ENCODE measurements around the gene BCAS3. TPM values are rescaled to one million over a fixed set of nuclear protein-coding genes. Genes with fewer than 3 reads are reported as not detected.

The BCAS3 gene
- total RNA-seq, 6 experiments from 2014 or later, result 9.2 to 22.1 (median 14.2) TPM

GRCh38 chr17:61276806-61277205, 599.2 kb downstream of the BCAS3 start:
- Histone ChIP-seq H3K27ac (no peak overlapping the region), H3K27me3 (no peaks in the 10 kb centered on the region), H3K9me3 (no peaks in the 10 kb centered on the region), H3K4me3 (no peak overlapping the region), H3K4me1 (no peaks in the 10 kb centered on the region), H3K36me3 (no peaks in the 10 kb centered on the region)
- ATAC-seq (no peak), DNase-seq (no peak)
- intact Hi-C loops (cut with DNase I), result no loop called here
- 91% methylated on average over 1 of the region's 2 CpGs for WGBS (ENCODE audit: insufficient coverage, low coverage, low lambda C conversion rate, missing lambda C conversion rate)
- TF ChIP-seq CTCF (IDR thresholded peaks at IDR 0.05), result no peak
- no peak for TF ChIP-seq POLR2A (IDR thresholded peaks at IDR 0.05)

- no peak for ATAC-seq
- intact Hi-C loops (cut with DNase I), result no loop called here
- H3K27ac ChIP-seq, result no peak overlapping the region
These were observed 602.0 kb downstream of the BCAS3 start for GRCh38 chr17:61279476-61280145.

GRCh38 chr17:61280338-61280737, 602.7 kb downstream of the BCAS3 start:
- no peaks in the 10 kb centered on the region for H3K27me3 ChIP-seq
- no peak overlapping the region for H3K4me3 ChIP-seq
- TF ChIP-seq CTCF (IDR thresholded peaks at IDR 0.05) (no peak), POLR2A (IDR thresholded peaks at IDR 0.05) (no peak)

More at GRCh38 chr17:61279476-61280145, 602.0 kb downstream of the BCAS3 start:
- TF ChIP-seq POLR2A (IDR thresholded peaks at IDR 0.05), result no peak
- TF ChIP-seq CTCF (IDR thresholded peaks at IDR 0.05), result no peak
- WGBS (ENCODE audit: insufficient coverage, low coverage, low lambda C conversion rate, missing lambda C conversion rate), result 100% methylated on average over 1 of the region's 1 CpG
- Histone ChIP-seq H3K27me3 (no peaks in the 10 kb centered on the region), H3K4me3 (no peak overlapping the region), H3K4me1 (no peaks in the 10 kb centered on the region), H3K36me3 (no peaks in the 10 kb centered on the region), H3K9me3 (no peaks in the 10 kb centered on the region)
- no peak for DNase-seq

GRCh38 chr17:61280851-61281250, 603.2 kb downstream of the BCAS3 start:
- no peaks in the 10 kb centered on the region for H3K36me3 ChIP-seq
- TF ChIP-seq POLR2A (IDR thresholded peaks at IDR 0.05) (no peak), CTCF (IDR thresholded peaks at IDR 0.05) (no peak)
- no peak overlapping the region for H3K4me3 ChIP-seq
- WGBS (ENCODE audit: insufficient coverage, low coverage, low lambda C conversion rate, missing lambda C conversion rate), result 83% methylated on average over 2 of the region's 3 CpGs
- no peak overlapping the region for H3K27ac ChIP-seq
- no peaks in the 10 kb centered on the region for H3K9me3 ChIP-seq
- intact Hi-C loops (cut with DNase I), result no loop called here
- ATAC-seq (no peak), DNase-seq (no peak)
- H3K4me1 ChIP-seq, result no peaks in the 10 kb centered on the region
- no peaks in the 10 kb centered on the region for H3K27me3 ChIP-seq

More at GRCh38 chr17:61280338-61280737, 602.7 kb downstream of the BCAS3 start:
- intact Hi-C loops (cut with DNase I), result no loop called here
- Histone ChIP-seq H3K27ac (no peak overlapping the region), H3K4me1 (no peaks in the 10 kb centered on the region), H3K36me3 (no peaks in the 10 kb centered on the region), H3K9me3 (no peaks in the 10 kb centered on the region)
- ATAC-seq, result no peak
- no peak for DNase-seq
